SU-DHL-6 (cell line): ENCODE measurements around the gene VWA5B1.

Experiments used
- CTCF ChIP-seq: fragments of 200-600 bp; sonication (generic); IDR thresholded peaks from one replicate; pipeline ENCODE4 v1.5.1; 2017; ENCODE audit warnings: antibody characterized with exemption, mild to moderate bottlenecking, low read length, moderate library complexity; ENCODE audit not compliant: insufficient read depth, poor library complexity, severe bottlenecking
- EZH2phosphoT487 ChIP-seq: fragments of 200-600 bp; sonication (generic), shearing (Covaris generic); conservative IDR thresholded peaks from 2 replicates; pipeline ENCODE4 v1.6.1; 2018; ENCODE audit warnings: mild to moderate bottlenecking, antibody characterized with exemption, low read length, moderate library complexity, mixed read lengths

- no peak for TF ChIP-seq CTCF
- no peak for TF ChIP-seq EZH2phosphoT487
Measured at GRCh38 chr1:20398744-20399143, 108.1 kb downstream of the VWA5B1 start.
